ENCODE measurements around the gene SHB.

Gene SHB

DNA sequence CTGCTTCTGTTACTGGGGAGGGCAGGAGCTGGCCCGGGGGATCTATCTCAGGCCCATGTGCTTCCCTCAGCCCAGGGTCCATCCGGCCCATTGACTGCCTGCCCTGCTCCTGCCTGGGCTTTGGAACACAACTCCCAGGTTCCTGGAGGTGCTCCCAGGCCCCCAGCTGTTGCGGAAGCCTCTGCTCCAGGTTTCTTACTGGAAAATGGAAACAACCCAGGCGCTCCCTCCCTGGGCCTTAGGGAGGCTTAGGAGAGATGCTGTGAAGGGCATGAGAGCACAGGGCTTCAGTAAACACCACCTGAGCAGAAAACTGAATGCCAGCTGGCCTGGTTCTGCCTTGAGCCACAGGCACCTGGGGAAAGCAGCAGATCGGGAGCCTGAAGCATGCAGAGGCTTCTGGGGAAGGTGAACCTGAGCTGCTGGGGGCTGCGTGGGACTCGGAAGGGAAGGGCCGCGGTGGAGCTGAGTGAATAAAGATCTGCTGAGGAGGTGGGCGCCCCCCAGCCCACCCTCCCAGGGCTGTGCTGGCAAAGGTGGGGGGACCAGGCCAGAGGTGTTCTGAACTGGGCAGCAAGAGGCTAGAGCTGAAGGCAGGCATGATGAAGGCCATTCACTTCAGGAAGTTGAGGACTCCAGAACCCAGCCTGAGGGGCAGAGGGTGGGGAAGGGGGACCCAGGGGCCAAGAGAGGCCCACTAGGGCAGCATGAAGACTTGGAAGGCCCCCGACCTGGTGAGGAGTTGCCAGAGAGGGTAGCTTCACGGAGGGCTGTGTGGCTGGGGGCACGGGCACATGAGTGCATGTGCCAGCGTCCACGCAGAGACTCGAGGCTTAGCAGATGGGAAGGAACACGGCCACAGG is 64.8 kb downstream of the SHB start:
- no peak for DNase-seq

DNA sequence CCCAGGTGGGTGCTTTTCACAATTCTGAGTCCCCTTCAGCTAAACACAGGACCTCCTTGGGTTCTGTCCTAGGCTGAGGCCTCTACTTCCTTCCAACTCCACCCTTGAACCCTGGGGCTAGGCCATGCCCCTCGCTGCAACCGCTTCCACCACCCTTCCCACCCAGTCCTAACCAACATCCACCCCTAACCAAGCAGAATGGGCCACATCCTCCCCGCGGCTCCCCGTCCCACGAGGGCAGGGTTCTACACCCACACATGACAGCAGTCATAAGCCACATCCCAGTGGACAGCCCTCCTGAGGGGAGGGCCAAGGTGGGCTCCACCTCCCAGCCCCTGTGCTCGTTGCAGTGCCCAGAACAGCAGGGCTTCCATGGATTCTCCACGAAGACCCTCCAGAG is 65.8 kb downstream of the SHB start:
- DNase-seq = no peak

DNA sequence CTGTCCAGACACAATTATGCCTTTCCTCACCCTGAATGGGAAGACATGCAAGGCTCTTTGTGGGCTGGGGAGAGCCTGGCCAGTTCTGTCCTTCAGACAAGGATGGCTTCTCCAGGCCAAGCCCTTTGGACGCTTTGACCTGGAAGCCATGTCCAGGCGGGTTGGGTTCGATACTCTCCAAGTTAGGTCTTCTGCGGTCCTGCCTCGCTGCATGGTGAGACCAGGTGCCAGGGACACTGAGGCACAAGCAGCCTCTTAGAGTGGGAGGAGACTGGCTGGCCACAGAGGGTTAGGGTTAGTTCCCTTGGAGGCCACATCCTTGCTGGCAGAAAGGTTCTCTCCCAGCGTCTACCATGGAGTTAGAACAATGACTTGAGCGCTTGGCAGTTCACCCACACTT is 67.6 kb downstream of the SHB start:
- DNase-seq = no peak

DNA sequence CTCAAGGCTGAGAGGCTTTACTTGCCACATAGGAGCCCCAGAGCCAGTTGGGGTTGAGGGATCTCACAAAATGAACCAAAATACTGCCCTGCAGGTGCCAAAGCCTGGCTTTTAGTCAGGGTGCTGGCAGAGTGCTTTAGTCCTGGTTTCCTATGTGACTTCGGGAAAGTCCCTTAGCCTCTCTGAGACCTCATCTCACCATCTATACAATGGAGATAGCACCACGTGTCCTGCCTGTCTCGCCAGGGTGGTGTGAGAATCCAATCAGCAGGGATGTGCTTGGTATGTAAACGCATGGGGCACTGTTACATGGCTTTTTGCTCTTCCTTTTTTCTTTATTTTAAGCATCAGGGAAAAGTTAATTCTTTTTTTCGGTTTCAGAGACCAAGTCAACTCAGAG is 68.3 kb downstream of the SHB start:
- no peak for DNase-seq

DNA sequence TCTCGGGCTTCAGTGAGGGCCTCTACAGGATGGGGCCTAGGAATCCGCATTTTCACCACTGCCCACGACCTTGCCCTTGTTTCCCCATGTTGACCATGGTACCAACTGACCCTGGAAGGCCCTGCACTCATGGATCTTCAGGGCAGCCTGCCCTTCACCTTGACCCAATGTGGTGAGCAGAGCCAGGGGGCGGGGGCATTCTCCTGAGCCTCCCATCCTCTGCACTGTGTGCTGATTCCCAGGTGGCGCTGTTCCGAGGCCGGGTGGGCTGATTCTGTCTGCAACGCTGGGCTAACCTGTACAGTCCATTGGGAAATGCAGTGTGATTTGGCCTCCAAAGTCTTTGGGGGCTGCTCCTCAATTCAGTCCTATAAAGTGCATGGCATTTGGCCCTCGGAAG is 68.7 kb downstream of the SHB start:
- DNase-seq = no peak

DNA sequence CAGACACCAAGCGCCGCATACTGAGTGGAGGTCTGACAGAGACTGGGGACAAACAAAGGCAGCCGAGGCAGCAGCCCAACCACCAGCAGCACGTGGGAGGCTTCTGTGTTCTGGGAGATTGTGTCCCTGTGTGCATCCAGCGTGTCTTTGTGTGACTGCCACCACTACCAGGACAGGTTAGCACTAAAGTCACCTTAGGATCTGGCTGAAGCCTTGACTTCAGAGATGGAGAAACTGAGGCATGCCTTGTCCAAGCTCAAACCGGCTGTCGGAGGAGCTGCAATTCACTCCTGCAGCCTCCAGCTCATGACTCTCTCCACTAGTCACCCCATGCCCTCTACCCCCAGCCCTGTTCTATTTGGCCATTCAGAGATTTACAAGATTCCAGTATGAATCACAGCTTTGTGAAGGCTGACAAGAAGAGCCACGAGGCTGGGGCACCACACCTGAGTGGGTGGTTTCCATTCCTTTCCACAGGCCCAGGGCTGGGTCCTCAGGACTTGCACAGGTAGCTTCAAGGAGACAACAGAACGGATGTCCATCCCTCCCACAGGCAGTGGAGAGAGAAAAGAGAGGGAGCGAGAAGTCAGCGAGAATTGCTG is 69.3 kb downstream of the SHB start:
- no peak for DNase-seq

DNA sequence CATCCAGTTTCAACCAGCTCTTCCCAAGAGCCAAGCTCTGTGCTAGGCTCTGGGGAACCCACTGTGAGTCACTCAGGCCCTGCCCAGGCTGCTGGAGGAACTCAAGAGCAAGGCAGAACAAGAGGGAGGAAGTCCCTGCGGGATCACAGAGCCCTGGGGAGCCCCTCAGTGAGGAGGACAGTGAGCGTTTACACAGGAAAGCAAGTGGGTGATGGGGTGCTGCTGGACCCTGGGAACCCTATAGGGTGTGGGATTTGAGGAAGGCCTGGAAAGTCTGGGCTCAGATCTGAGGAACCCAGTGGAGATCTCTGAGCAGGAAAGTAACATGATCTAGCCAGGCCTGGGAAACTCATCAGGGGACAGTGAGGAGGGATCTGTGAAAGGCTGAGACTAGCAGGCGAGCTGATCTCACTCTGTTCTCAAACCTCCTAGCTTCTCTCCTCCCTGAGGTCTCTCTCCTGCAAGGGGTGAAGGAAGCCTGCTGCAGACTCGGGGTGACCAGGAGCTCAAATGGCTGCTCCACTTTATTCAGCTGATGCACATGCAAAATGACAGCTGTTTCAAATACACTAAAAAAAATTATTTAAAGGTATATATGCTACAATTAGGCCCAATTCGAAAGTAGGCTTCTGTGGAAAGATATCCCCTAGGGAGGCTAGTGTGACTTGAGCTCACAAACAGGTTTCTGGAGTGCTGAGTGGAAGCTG is 70.0 kb downstream of the SHB start:
- DNase-seq = peak; percentile 80

DNA sequence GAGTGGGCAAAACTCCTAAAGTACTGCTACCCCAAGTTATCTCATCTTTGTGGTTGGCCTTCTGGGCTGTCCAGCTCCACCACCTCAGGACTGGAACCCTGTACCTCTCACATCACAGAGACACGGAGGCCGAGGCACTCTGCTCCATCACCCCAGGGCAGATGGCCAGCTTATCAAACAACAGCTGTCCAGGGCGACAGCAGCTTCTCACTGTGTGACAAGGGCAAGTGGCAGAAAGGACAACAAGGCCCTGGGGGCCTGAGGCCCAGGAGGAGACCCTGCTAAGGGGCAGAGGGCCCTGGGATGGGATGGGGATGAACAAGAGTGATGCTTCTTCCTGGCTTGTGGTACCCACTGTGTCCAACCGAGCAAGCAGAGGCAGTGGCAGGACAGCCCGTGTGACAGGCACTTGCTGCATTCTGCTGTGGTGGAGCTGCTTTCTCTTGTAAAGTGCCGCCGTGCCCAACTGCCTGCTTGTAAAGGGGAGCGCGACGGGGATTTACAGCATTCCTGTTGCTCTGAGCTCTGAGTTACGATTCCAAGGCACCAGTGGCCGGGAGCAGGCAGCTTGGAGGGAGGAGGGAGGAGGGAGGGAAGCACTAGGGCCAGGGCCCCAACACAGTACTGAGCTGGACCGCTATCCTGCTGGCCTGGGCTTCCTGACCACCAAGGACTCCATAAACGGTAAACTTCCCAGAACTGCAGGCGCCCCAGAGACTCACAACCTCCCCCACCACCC is 71.2 kb downstream of the SHB start:
- no peak for DNase-seq

DNA sequence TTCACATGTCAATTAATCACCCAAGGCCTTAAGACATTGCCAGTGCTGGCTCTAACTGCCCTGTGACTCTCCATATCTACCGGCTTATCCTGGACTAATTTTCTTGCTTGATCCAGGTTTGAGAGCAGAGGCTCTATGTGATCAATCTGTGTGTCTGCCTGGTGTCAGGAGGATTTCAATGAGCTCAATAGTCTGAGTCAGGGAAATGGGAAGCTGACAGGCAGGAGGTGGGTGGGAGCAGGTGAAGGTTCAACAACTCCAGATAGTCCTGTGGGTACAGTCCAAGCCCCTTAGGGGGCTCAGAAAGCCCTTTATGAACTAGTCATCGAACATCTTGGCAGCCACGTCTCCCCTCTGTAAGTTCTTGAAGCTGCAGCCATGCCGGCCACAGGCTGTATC is 72.2 kb downstream of the SHB start:
- DNase-seq = no peak

DNA sequence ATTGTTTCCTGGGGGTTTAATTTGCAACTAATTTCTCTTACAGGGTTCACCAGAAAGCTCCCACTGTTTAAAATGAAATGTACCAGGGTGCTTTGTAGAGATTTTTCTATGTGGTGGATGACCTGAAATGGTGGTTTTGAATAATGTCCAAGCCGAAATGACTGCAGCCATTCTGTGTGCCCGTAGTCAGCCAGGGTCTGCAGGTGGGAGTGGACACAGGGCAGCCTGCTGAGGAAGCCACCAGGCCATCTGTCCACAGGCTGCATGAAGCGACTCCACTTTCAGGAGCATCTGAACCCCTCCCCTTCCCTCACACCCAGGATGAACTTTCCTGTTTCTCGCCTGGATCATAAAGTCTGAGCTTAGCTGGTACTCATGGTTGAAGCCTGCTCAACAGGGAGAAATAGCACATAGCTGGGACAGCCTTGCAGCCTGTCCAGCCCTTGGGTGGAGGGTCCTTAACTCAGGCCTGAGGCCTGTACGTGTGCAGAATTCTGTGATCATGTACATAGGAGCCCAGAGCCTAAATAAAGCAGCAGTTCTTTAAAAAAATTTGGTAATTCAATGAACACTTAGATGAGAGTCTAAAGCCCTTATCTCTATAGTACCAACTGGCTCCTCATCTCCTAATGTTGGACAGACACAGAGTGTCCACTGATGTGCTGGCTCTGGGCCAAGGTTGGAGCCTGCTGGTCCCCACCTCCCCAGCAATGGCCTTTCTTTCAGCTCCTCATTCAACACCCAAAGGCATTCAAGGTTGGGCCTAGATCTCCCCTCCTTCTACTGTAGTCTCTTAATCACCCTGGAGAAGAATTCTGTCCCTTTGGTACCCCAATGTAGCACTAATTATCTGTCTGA is 72.8 kb downstream of the SHB start:
- no peak for DNase-seq

DNA sequence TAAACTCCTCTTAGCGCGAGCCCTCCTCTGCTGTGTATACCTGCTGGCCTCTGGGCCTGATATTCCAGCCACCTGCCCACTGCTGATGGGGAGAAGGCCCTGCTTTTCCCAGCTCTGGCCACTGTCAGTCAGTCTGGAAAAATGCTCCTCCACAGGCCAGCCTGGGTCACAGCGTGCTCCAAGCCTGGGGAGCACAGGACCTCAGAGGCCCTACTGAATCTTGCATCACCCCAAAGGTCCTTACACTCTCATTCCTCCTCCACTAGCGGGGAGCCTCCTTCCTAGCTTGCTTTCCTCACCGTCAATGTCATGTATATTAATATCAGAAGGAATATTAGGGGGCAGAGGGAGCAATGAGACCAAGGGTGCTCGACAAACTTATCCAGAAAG is 73.7 kb downstream of the SHB start:
- no peak for DNase-seq

DNA sequence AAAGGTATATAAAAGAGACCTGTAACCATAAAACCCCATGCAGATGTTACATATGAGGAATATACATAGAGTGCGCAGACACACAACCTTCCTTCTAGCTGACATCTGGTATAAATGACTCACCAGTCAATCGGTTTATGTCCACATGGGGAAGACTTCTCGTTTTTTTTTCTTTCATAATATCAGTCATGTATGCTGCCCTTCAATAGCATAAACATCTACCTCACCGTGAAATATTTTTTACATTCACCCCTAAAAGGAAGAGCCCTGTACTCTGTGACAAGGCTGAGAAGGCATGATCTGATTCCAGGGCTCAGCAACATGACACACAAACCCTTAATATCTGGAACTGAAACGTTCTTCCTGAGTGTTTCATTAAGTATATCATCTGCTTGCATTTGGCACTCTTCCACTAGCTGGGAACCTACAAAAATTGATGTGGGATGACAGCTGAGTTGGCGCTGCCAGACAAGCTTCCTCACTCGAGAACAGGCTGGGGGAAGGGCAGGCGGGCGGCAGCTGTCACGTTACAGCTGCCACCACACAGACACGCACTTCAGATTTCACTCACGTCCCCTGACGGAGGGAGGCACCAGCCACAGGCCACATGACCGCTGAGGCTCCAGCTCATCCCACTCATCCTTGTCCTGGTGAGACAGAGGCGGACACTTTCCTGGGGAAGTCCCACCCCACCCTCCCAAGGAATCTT is 74.2 kb downstream of the SHB start:
- DNase-seq = peak; percentile 94

DNA sequence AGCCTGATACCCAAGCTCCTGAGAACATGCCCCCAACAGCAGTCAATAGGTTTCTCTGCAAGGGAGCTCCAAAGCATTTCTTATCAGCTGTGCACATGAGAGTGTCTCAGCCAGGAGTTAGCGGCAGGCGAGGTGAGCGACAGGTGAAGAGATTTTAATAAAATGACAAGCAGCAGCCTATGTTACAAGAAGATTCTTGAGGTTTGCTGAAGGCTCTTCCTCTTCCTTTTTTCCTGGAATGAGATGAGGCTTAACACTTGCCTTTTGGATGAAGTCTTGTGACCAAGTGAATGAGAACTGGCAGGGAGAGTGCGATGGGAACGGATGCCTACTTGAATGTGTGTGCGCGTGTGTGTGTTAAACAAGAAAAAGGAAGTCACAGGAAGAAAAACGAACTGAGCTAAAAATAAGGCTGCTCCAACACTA is 76.1 kb downstream of the SHB start:
- DNase-seq = peak; percentile 88

DNA sequence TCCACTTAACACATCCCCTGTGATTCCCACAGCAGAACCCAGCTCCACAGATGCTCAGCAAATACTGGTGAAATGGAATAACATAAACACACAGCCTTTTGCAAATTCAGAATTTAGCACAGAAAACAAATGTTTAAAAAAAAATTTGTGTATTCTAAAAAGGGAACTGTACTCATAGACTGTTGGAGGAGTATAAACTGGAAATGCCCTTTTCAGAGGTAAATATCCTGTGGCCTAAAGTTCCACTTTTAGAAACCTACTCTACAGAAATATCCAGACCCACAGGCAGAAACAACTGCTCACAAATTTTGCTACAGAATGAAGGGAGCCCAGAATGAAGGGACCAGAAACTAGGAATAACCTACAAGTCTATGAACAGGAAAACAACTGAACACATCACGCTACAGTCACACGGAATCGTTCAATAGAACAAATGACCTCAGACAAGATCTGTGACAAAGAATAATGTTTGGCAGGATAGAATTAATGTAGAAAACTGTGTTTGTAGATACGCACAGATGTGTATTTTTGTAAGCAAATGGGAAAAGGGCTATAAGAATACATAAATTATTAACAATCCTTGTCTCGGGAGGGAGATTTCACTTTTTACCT is 78.5 kb downstream of the SHB start:
- DNase-seq = no peak

DNA sequence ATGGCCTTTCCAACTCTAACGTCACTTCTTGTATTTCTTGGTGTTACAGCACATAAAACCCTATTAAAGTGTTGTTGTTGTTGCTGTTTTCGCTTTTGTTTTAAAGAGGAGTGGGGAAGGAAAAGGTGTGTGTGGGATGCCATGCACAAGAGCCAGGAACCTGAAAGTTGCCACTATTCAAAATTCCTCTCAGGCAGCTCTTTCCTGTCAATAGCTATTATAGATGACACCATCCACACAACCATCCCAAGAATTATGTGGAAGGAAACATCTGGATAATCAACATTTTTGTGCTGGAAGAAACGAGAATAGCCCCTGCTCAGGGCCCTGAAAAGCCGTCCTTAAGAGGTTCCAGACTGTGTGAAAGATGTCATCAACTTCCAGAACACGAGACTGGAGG is 79.3 kb downstream of the SHB start:
- DNase-seq = no peak

DNA sequence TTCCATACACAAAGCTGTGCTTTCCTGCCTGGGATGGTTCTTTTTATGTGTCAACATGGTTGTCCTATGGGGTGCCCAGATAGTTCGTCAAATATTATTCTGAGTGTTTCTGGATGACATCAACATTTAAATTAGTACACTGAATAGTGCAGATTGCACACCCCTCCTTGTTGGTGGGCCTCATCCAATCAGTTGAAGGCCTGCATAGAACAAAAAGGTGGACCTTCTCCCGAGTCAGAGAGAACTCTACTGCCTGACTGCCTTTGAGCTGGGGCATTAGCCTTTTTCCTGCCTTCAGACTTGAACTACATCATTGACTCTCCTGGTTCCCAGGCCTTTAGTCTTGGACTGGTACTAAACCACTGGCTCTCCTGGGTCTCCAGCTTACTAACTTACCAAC is 80.4 kb downstream of the SHB start:
- DNase-seq = no peak

DNA sequence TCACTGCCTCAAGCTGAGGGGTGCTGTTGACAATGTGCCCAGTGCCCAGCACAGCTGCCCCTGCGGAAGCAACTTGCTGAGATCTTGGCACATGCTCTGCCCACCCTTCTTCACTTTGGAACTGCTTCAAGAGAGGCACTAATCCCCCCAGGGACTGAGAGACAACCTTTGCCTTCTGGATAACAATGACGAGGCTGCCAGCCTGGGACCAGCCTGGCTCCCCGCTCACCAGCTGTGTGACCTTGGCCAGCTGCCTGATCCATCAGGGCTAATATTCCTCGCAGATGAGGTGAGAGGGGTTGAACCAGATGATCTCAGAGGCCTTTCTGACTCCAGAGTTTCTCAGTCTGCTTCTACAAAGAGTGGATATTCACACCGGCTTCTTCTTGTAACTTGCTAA is 81.0 kb downstream of the SHB start:
- DNase-seq = no peak

DNA sequence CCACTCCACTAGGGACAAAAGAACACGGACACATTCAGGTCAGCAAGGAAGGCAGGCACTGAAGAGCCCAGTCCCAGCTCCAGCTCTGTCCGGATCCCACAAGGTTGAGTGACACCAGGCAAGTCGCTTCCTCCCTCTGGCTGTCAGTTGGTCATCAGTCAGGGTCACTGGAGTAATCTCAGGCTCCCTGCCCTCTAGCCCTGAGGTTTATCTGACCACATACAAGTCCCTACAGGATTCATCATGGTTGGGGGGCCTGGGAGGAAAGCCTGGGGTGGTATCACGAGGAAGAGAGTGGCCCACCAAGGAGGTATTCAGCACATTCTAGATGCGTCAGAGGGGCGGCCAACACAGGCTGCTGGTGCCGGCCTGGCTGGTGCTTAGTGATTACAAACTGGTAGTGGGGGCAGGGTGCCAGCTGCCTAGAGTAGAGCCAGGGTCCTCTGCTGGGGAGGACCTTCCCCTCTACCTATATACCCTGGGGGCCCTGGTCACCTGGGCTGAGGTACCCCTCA is 81.5 kb downstream of the SHB start:
- DNase-seq = no peak

DNA sequence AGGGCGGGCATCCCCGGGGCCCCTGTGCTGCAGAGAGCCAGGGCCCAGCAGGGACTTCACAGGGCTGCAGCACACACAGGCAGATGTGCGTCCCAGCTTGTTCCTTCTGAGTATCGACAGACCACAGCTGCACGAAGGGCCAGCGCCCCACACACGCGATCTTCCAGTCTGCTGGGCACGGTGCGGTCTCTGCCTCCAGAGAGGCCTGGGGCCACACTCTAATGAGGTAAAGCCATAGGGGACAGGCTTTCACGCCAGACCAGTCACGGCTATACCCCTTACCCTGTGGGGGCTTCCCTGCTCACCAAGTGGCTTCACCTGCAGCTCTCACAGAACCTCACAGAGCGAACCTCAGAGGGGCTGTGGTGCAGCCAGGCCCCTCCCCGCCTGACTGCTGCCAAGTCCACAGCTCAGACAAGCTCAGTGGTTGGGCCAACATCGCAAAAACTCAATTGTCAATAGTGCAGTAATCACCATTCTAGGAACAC is 82.2 kb downstream of the SHB start:
- no peak for DNase-seq

DNA sequence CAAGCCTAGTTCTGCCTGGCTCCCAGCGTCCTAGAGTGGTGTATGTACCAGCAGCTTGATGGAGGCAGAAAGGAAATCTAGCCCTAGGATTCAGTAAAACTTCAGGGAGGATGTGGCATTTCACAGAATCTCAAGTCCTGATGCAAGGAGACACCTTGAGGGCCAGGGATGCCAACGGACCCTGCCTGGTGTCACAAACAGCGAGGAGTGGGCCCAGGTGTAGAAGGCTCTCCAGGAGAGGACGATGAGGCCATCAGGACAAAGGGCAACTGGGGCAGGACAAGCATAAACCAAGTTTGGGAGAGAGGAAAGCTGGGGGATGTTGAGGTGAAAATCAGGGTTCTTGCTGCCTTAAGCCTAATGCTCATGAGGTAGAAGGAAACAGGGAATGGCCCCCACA is 83.0 kb downstream of the SHB start:
- no peak for DNase-seq

Data from suppressor macrophage treated with lipopolysaccharide for 4 hours (primary cell).